IPS DF 19.7 (cell line): ENCODE data around the gene DKK2.
A peak's percentile ranks its signal among the peaks of the same experiment; 100 is the strongest.

Experiments used
- DNase-seq: peaks from one replicate; pipeline ENCODE4 v3.0.0-alpha.2; 2013; ENCODE audit warnings: low read depth, low spot score

The DKK2 gene

DNA sequence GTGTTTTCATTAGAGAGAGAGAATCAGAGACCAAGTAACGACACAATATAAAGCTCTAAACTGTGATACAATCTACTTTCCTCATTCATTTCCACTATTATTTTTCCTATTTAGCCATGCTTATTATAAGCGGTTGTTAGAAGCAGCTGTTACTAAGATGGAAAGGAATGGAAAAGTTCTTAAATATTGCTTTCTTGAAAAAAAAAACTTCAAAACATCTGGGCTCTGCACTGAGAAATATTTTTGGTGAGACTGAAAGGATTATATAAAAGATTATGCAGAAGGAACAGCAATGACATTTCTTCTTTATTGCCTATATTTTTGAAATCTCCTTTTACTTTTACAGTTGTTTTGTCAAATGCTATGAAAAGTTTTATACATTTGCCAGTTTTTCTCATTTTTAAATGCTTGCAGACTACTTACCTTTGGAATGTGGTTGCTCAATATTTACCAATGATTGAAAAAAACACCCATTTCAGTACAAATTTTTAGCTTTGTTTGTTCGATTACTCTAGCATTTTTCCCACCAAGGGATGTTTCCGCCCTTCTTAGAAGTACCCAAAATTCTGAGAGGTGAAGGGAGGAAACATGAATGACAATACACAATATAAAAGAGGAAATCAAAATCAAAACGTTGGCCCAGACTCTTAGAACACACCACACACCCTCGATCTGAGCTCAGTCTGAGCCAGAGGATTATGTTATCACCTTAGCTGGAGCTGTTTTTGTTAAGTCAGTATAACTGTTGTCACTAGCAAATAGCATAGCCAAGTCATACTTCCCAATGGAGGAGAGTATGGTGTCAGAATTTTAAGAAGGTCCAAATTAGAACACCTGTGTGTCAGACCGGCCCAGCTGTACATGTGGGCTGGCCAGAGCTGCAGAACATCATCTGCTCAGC is 18.4 kb downstream of the DKK2 start:
- DNase-seq, result no peak

DNA sequence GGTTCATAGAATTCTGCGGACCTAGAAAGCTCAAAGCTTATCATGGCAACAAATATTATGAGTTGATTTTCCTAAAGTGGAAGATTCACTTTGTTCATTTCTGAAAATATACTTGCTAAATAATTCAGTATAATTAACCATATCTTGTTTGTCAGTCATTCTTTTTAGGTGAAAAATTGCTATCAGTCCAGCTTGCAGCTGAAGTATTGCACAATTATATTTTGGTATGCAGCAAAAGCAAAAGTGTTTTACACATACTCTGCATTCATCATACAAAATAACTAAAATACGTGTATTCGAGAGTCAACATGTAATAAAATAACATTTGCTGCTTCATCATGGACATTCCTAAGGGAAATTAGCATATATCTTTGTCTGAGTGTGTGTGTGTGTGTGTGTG is 24.8 kb downstream of the DKK2 start:
- DNase-seq, result no peak

DNA sequence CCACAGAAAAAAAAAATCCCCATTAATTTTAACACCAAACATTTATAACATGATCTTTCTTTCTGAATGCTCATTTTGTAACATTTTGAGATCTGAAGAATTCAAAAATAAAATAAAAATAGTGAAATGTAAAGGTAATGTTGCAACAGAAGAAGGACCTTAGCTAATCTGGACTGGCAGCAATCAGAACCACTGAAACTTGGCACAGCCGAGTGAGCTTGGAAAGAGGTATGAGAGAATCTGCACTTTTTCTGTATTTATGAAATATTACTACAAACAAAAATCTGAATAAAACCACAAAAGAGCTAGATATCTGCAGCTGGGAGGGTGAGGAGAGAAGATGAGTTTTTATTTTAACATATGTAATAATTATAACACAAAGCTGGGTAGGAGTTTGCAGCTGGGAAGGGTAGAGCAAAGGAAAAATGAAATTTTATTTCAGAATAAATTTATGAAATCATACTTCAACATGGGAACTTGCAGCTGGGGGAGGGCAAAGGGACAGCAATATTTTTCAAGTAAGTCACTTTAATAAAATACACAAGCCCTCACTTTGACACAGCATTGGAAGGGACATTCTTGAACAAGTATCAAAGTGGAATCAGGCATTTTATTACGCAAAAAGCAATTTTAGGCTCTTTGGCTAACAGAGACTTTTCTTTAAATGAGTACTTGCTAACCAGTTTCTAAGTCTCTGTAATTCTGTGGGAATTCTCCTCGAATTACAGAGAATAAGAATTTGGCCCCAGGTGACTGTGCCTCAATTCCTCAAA is 26.7 kb downstream of the DKK2 start:
- no peak for DNase-seq

DNA sequence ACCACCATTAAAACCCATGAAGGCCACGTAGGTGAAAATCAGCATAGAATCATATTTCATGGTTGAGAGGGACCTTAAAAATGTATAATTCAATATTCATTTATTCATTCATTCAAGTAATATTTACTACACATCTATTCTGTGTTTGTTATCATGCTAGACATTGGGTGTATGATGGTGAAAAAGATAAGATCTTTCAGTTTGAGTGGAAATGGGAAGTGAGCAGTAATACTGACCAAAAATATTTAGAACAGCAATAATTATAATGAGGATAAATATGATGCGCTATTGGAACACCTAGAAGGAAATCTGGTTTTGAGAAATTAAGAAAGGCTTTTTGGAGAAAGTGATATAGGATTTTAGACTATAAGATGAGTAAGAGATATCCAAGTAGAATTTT is 28.0 kb downstream of the DKK2 start:
- DNase-seq, result no peak

DNA sequence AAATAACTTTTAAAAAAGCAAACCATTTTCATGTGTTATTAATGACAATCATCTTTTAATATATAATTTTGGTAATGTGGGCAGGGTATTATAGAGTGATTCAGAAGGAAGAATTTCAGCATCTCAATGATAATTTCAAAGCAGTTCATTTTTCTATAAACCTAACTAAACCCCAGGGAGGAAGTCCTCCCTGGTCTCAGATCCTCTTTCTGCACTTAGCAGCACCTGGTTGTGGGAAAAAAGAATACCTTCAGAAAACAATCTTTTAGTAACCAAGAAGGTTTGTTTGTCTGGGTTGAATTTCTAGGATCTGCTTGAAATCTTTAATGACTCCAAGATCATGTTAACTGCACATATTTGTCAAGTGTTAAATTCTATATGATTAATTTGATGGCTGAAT is 29.9 kb downstream of the DKK2 start:
- DNase-seq, result no peak

DNA sequence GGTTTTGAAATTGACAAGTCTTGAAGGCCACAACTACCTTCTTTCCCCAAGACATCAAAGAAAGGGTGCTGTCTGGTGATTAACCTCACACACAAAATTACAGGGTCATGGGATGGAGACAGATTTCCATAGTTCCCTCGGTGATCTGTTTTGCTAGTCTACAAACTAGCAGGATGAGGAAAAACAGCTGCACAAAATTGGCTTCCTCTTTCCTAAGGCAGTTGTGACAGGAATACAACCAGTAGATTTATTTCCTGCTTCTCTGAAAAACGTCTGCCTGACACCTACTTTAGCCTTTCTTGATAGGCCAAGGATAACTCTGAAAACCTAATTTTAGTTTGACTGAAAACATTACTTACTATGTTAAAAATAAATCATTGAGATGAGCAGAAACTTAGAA is 39.6 kb downstream of the DKK2 start:
- DNase-seq, result no peak

DNA sequence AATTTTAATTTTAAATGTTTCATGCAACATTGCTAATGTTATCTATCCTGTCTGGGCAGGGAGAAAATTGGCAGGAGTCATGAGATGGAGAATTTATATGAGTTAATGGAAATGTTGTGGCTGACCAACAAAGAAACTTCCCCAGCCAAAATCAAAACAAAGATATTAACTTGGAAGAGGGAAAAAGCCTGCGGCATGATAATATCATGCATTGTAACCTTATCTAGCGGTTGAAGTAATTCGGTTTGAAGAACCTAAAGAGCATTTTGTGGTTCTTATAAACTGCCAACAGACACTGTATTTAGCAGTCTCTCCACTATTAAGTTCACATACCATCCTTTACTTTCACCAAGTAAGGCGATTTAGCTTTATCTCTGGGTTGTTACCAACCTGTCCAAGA is 42.3 kb downstream of the DKK2 start:
- DNase-seq, result no peak

DNA sequence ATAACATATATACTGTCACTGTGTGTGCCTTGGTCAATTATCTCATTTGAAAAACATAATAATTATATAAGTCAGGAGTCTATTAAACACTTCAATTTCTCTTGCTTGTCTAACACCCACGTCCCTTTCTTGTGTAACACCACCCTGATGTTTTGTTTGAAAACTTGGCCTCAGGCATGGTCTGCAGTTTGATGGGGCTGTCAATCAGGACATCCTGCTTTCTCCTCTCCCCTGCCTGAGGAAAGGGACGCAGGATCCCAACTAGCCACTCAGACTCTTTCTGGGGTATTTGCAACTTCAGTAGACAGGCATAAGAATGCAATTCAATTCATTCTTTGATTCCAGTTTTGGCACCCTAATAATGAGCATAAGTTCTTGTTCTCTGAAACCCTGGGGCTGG is 48.8 kb downstream of the DKK2 start:
- DNase-seq, result no peak

DNA sequence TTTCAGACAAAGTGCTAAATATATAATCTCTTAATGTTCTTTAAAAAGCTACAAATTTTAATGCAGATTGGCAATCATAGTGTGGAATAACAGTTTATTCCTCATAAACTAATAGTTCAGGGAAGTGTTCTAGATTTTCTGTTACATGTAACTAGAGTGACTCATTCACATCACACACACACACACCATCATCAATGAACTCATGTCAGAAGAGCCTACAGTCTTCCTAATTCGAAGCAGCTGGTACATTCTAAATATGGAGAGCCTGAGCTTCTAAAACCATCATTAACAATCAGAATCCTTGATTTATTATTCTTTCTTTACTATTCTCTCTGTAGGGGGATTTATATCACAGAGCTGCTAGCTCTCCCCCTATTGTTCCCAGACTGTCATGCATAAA is 49.6 kb downstream of the DKK2 start:
- DNase-seq, result no peak

DNA sequence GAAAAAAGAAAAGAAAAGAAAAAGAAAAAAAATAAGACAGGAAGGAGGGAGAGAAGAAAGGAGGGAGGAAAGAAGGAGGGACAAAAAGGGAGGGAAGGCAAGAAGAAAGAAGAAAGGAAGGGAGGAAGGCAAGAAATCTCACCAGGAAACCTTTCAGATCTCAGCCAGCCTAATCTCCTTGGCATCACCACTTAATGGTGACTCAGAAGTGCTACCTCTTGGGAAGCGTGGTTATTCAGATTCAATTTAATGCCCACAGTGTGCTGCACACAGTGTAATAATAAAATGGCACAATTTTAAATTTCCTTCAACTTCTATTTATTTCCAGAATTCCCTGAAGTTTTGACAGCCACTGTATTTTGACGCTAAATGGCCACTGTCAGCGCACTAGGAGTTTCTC is 50.3 kb downstream of the DKK2 start:
- DNase-seq, result no peak

DNA sequence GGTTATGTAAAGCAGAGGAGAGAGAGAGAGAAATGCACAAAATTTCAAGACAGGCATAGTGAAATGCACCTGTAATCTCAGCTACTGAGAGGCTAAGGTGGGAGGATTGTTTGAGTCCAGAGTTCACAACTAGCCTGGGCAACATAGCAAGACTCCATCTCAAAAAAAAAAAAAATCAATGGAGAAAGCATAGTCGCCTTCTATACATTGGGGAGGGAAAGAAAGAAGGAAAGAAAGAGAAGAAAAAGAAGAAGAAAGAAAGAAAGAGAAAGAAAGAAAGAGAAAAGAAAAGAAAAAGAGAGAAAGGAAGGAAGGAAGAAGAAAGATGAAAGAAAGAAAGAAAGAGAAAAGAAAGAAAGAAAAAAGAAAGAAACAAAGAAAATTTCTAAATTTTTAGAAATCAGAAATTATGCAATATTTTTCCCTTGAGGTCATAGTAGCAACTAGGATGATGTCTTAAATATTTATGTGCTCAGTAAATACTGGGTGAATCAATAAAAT is 53.4 kb downstream of the DKK2 start:
- DNase-seq, result no peak

DNA sequence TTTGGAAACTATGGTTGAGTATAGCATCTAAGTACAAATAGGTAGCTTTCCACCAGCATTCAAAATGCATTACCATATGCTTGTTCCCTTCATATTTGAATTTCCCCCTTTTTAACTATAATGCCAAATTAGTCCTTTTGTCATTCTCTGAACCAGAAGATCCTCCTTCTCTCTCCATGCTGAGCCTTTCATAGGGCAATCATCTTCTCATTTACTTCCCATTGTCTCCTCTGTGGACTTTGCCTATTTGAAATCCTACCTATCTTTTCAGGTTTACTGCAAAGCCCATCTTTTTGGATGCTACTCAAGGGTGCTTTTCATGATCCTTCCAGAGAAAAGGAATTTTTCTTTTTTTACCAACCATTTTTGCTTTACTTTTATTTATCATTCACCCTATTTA is 54.7 kb downstream of the DKK2 start:
- DNase-seq, result peak; percentile 17

DNA sequence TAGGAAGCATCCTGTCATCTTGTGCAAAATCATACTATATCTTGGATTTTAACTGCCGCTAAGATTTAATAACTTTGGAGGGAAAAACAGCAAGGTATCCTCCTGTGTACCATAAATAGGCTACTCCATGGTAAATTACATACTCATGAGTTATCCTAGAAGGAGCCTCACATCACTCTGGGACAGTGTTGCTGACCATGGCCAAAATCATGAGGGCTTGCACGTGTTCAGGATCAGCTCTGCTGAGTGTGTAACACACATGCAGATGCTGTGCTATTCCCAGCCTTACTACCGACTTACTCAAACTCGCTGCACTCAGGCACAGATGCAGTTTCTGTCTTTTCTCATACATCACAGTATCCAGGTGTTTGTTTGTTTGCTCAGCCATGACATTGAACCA is 56.6 kb downstream of the DKK2 start:
- DNase-seq, result no peak

DNA sequence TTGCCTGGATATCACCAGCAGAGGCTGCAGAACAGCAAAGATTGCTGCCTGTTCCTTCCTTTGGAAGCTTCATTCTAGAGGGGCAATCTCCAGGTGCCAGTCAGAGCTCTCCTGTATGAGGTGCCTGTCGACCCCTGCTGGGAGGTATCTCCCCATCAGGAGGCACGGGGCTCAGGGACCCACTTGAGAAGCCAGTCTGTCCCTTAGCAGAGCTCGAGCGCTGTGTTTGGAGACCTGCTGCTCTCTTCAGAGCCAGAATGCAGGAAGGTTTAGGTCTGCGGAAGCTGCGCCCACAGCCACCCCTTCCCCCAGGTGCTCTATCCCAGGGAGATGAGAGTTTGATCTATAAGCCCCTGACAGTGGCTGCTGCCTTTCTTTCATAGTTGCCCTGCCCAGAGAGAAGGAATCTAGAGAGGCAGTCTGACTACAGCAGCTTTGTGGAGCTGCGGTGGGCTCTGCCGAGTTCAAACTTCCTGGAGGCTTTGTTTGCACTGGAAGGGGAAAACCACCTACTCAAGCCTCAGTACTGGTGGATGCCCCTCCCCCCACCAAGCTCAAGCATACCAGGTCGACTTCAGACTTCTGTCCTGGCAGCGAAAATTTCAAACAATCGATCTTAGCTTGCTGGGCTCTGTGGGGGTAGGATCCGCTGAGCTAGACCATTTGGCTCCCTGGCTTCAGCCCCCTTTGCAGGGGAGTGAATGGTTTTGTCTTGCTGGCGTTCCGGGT is 57.9 kb downstream of the DKK2 start:
- peak; percentile 9 for DNase-seq

DNA sequence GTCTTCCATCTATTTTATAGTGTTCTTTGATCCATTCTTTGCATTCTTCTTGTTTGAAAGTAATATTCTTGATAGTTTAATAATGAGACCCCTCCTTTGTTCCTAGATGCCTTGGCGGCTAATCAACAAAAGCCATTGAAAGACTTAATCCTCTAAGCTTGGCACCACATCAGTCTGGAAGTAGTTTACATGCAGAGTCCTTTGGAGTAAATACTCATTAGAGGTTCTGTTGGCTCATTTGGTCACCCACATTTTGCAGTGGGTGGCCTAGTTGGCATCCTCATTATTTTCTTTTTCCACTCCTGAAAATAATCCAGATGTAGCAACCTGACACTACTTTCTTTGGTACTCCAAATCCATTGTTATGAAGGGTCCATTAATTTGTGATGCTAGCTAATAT is 64.5 kb downstream of the DKK2 start:
- no peak for DNase-seq

DNA sequence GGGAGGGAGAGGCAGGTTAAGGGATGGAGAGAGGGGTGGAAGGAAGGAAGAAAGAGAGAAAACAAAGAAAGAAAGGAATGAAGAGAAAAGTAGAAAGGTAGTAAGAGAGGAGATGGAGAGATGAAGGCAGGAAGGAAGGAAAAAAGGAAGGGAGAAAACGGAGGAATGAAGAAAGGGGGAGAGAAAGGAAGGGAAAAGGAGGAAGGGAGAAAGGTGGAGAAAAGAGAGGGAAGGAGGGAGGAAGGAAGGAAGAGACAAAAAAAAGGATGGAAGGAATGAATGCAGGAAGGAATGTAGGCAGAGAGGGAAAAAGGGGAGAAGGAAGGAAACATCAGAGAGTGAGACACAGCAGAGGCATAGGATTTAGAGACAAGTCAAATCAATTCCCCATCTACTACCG is 68.2 kb downstream of the DKK2 start:
- no peak for DNase-seq

DNA sequence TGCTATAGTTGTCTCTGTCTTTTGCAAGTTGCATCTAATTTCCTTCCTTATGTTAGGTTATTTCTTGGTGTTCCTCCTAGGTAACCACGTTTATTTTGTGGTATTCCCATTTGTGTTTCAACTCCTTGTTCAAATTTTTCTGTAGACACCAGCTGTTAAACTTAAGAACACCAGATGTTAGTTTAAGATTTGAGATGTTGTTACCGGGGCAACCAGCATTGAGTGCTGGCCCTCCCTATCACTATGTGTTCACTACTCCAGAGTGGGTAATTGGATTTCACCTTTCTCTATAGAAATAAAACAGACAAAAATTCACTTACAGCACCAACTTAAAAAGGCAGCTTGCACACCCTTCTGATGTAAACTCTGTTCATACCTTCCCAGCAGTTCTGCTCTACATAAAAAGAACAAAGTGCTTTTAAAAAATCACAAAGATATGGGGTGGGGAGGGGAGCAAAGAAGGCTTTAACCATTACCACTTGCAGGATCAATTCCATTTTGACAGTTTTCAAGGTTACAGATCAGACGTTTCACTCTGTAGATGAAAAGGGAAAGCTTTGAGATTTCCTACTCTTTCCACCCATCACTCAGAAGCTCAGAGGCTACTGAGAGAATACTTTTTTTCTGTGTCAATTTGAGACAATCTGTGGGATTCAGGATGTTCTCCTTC is 82.9 kb downstream of the DKK2 start:
- no peak for DNase-seq

DNA sequence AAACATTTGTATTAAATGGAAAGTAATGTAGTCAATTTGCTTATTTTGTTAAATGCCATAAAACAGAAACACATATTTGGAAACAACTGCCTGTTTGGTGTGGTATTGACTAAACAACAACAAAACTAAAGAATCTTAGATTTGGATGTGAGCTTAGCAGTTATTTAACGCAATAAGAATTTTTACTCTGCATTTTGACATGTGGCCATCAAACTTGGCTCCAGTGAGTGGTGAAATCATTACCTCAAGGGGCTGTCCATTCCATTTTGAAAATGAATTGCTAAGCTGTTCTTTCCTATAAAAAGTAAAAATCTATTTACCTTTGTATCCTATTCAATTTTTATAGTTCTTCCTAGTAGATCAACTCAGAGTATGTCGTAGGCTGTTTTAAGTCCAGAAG is 84.2 kb downstream of the DKK2 start:
- no peak for DNase-seq

DNA sequence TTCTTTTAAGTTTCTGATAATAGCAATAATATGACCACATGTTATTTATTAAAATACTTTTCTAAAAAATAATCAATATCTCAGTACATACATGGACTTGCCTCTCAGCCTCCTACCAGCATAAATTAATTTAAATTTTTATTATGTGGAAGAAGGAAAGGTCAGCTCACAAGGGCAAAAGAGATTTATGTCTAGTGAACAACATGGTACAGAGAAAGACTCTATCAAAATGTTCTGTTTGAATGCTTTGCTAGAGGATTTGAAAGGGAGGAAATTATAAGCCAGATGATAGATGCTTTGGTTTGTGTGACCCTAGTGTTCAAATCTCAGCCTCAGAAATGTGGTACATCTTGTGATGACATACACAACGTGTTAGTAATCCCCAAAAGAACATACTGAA is 94.3 kb downstream of the DKK2 start:
- DNase-seq, result no peak

DNA sequence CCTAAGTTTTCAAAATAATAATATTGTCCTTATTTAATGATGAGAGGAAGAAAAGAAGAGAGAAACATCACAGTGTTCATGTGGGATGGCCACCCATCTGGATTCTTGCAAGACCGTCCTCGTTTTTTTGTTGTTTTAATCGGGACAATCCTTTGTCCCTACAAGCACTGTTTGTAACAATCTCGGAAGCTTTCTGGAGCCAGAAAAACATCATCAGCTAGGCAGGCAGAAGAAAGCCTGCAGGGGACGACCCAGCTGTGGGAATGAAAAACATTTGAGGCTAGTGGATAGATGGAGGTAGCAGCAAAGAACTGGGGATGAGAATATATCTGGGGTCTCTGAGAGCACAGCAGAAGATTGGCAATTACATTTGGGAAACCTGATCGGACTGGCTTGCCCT is 105.6 kb downstream of the DKK2 start:
- no peak for DNase-seq

DNA sequence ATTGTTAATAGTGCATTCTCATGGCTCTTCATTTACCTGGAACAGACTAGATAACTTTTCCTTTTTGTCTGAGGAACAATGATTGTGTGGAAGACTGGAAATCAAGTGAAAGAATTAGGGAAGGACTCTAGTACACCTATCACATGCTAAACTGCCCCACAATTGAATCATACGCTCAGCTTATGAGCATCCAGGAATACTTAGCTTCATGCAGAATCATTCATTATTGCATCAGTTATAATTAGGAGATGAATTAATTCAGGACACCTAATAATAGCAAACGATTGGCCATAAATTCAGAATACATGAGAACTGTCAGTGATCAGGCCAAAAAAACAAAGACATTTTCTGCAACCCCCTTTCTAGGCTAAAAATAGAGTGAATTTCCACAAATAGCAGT is 106.9 kb downstream of the DKK2 start:
- DNase-seq, result no peak

DNA sequence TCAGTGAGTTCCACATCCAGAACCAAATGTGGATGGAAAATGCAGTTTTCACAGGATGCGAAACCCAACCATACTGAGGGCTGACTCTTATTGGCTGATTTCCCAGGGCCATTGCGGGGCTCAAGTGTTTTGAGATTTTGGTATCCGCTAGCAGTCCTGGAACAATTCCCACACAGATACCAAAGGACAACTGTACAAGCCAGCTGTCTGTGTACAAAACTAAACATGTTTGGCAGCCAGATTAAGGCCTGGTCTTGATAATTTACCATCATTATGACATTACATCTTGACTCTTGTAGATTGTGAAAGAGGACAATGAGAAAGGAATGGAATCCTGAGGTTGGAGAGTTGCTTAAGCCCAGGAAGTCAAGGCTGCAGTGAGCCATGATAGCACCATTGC is 121.9 kb downstream of the DKK2 start:
- no peak for DNase-seq
